Stomach (tissue), 9 donors: ENCODE measurements around the gene WDR62. TPM values are rescaled to one million over a fixed set of nuclear protein-coding genes. Genes with fewer than 3 reads are reported as not detected.
"Not testable (repeated sequence)": the region's sequence is repeated elsewhere in the genome, so short reads cannot be mapped to it uniquely, and the experiment has no call there.

Experiments
- DNase-seq, 2 donors: peaks; one replicate each; pipeline versions ENCODE4 v3.0.0 to v3.0.0-alpha.2; 2013 to 2019
- H3K27ac ChIP-seq, 5 donors: fragments of 200-600 bp in 4 of 5; sonication (generic) in 4 of 5; one replicate each; pipeline ENCODE4 v1.5.1; 2013 to 2019; ENCODE audit warnings: mild to moderate bottlenecking in 1 of 5, moderate library complexity in 1 of 5
- H3K27me3 ChIP-seq, 3 donors: fragments of 200-600 bp; sonication (generic); one replicate each; pipeline ENCODE4 v1.5.1; 2017 to 2019; ENCODE audit warnings: mixed run types in 1 of 3
- H3K36me3 ChIP-seq, 4 donors: fragments of 200-600 bp; sonication (generic); 1 replicate in 3 of 4; 2 replicates in 1 of 4; pipeline ENCODE4 v1.5.1; 2016 to 2019
- H3K4me1 ChIP-seq, 4 donors: fragments of 200-600 bp; sonication (generic); one replicate each; pipeline ENCODE4 v1.5.1; 2016 to 2019
- H3K4me3 ChIP-seq, 4 donors: fragments of 200-600 bp; sonication (generic) in 3 of 4; one replicate each; pipeline ENCODE4 v1.5.1; 2016 to 2019; ENCODE audit warnings: mild to moderate bottlenecking in 1 of 4
- H3K9me3 ChIP-seq, 4 donors: fragments of 200-600 bp; sonication (generic); one replicate each; pipeline ENCODE4 v1.5.1; 2016 to 2019
- CTCF ChIP-seq, 7 experiments: fragments of 450-650 bp in 4 of 7; fragments of 200-600 bp in 3 of 7; sonication (generic) in 3 of 7; IDR thresholded peaks; one replicate each; pipeline ENCODE4 v1.5.1; 2016 to 2019; ENCODE audit warnings: antibody characterized with exemption in 7 of 7, control low read depth in 2 of 7, mild to moderate bottlenecking in 1 of 7
- EP300 ChIP-seq: sonication (generic); formaldehyde crosslinking; IDR thresholded peaks from one replicate; pipeline ENCODE4 v1.6.1; 2017; ENCODE audit warnings: antibody characterized with exemption
- POLR2A ChIP-seq, 4 donors: fragments of 450-650 bp; IDR thresholded peaks; one replicate each; pipeline ENCODE4 v1.6.1; 2016; ENCODE audit warnings: antibody characterized with exemption in 4 of 4, control low read depth in 2 of 4, mild to moderate bottlenecking in 1 of 4, moderate library complexity in 1 of 4
- POLR2AphosphoS5 ChIP-seq, 3 donors: sonication (generic); formaldehyde crosslinking; IDR thresholded peaks; one replicate each; pipeline ENCODE4 v1.6.1; 2016; ENCODE audit warnings: antibody characterized with exemption in 3 of 3
- WGBS, 5 donors: extraction: QIAGEN DNeasy Blood & Tissue Kit in 3 of 5; methylation state at CpG; one replicate each; pipeline versions ENCODE4 v1.1.5 to v1.1.7; 2013 to 2018; 5-methylcytosine and 5-hydroxymethylcytosine counted together
- intact Hi-C: fragments of 100-400 bp; cut with DNase I; formaldehyde crosslinking; loops from one replicate; pipeline ENCODE4 v1.15.1; 2023; ENCODE audit warnings: low total_unique reads
- polyA plus RNA-seq, 3 donors: library from polyadenylated mRNA; stranded (reverse); fragments of 200-250 nt; gene quantifications; one replicate each; pipeline ENCODE4 v1.2.3, GENCODE V29; 2013
- total RNA-seq, 5 donors: library from RNA; depleted of rRNA; stranded (reverse); fragments of >200 nt; gene quantifications; one replicate each; pipeline versions ENCODE4 v1.1.0 to v1.2.3, GENCODE V29; 2014 to 2016
- donor health status: healthy with polysubstance abuse.
- donor health status: Bipolar disorder and iron deficiency.
- donor health status: healthy.

The WDR62 gene
- total and polyA plus RNA-seq, 8 donors = 0.29 to 15.2 (median 1.8) TPM

- Histone ChIP-seq H3K4me3 (peak within 1 kb of the TSS; percentile 56 to 65 (median 63)), H3K27me3 (peaks cover 0 to 13% (median 0%) of the 10 kb centered on the region in 3 donors), H3K36me3 (peaks cover 0 to 25% (median 16%) of the 10 kb centered on the region in 4 donors), H3K9me3 (no peaks in the 10 kb centered on the region), H3K27ac (peak within 1 kb of the TSS in 4 of 5 donors; percentile 28 to 84 (median 58)), H3K4me1 (peaks cover 0 to 26% (median 18%) of the 10 kb centered on the region in 4 donors)
- TF ChIP-seq POLR2A (IDR thresholded peaks at IDR 0.05) (no peak), CTCF (IDR thresholded peaks at IDR 0.05) (peak in 1 of 7 experiments; percentile 10), EP300 (no peak)
- WGBS, 5 donors = 5 to 10% (median 9%) methylated on average over 32 to 51 of the region's 51 CpGs
- intact Hi-C loops = no loop called here
- peak in 1 of 2 donors; percentile 90 for DNase-seq
These were observed 22.2 kb upstream of the WDR62 start, which contains the start of gene CLIP3 for GRCh38 chr19:36032251-36033104. CLIP3 (minus strand) TSS chr19:36032873; CDS start chr19:36032357, 516 bp downstream.

- intact Hi-C loops = no loop called here
- DNase-seq = no peak
- WGBS, 5 donors = 84 to 89% (median 87%) methylated on average over 6 of the region's 6 CpGs
These were observed 14.2 kb upstream of the WDR62 start for GRCh38 chr19:36040495-36040894.

GRCh38 chr19:36041092-36041491 is 13.6 kb upstream of the WDR62 start:
- Histone ChIP-seq H3K4me1 (peaks cover 0 to 25% (median 5%) of the 10 kb centered on the region in 4 donors), H3K36me3 (peaks cover 7 to 30% (median 21%) of the 10 kb centered on the region in 4 donors), H3K27ac (peak overlapping the region in 2 of 5 donors; percentile 11 to 53)
- H3K9me3 ChIP-seq, intact Hi-C loops, H3K4me3 ChIP-seq, H3K27me3 ChIP-seq, DNase-seq: not testable (repeated sequence)
- WGBS, 5 donors = 89 to 94% (median 90%) methylated on average over 6 of the region's 6 CpGs

More at GRCh38 chr19:36040495-36040894, 14.2 kb upstream of the WDR62 start:
- TF ChIP-seq CTCF (IDR thresholded peaks at IDR 0.05) = no peak
- TF ChIP-seq EP300 = no peak
- no peak for TF ChIP-seq POLR2A (IDR thresholded peaks at IDR 0.05)
- no peak for TF ChIP-seq POLR2AphosphoS5 (IDR thresholded peaks at IDR 0.05)
- no peaks in the 10 kb centered on the region for H3K9me3 ChIP-seq
- peaks cover 0 to 22% (median 5%) of the 10 kb centered on the region in 4 donors for H3K4me1 ChIP-seq
- H3K27ac ChIP-seq = peak overlapping the region in 1 of 5 donors; percentile 11
- H3K27me3 ChIP-seq = no peaks in the 10 kb centered on the region
- no peak overlapping the region for H3K4me3 ChIP-seq
- H3K36me3 ChIP-seq = peaks cover 7 to 31% (median 24%) of the 10 kb centered on the region in 4 donors

- peak in 1 of 2 donors; percentile 52 for DNase-seq
- 28 to 49% (median 32%) methylated on average over 3 of the region's 3 CpGs for WGBS, 5 donors
- Histone ChIP-seq H3K27me3 (no peaks in the 10 kb centered on the region), H3K4me1 (peaks cover 0 to 32% (median 8%) of the 10 kb centered on the region in 4 donors), H3K36me3 (peaks cover 7 to 30% (median 21%) of the 10 kb centered on the region in 4 donors), H3K27ac (peak overlapping the region in 4 of 5 donors; percentile 28 to 56 (median 52)), H3K9me3 (no peaks in the 10 kb centered on the region), H3K4me3 (no peak overlapping the region)
- intact Hi-C loops = no loop called here
- no peak for TF ChIP-seq POLR2A (IDR thresholded peaks at IDR 0.05)
- TF ChIP-seq POLR2AphosphoS5 (IDR thresholded peaks at IDR 0.05) = no peak
- no peak for TF ChIP-seq EP300
- no peak for TF ChIP-seq CTCF (IDR thresholded peaks at IDR 0.05)
These were observed 12.9 kb upstream of the WDR62 start for GRCh38 chr19:36041831-36042230.
